SJSA1 (cell line): ENCODE measurements around the gene RFLNA. TPM values are rescaled to one million over a fixed set of nuclear protein-coding genes. Genes with fewer than 3 reads are reported as not detected.
A peak's percentile ranks its signal among the peaks of the same experiment; 100 is the strongest.

Experiments
- DNase-seq, 2 experiments: peaks; one replicate each; pipeline ENCODE4 v3.0.0-alpha.2; 2015 to 2020; ENCODE audit warnings: low spot score in 2 of 2, low read depth in 1 of 2
- H3K27ac ChIP-seq: fragments of 250-450 bp; sonication (Bioruptor Pico); 2 replicates; pipeline ENCODE4 v1.5.1; 2020; ENCODE audit warnings: mild to moderate bottlenecking, moderate library complexity
- H3K27me3 ChIP-seq: fragments of 250-450 bp; sonication (Bioruptor Pico); replicated peaks from 2 replicates; pipeline ENCODE4 v1.5.1; 2020; ENCODE audit warnings: mild to moderate bottlenecking, moderate library complexity
- H3K36me3 ChIP-seq: fragments of 250-450 bp; sonication (Bioruptor Pico); 2 replicates; pipeline ENCODE4 v1.5.1; 2020; ENCODE audit warnings: mild to moderate bottlenecking
- H3K4me1 ChIP-seq: fragments of 250-450 bp; sonication (Bioruptor Pico); replicated peaks from 2 replicates; pipeline ENCODE4 v1.6.1; 2021; ENCODE audit warnings: mild to moderate bottlenecking
- H3K4me3 ChIP-seq: fragments of 250-450 bp; sonication (Bioruptor Pico); 2 replicates; pipeline ENCODE4 v1.5.1; 2020; ENCODE audit warnings: mild to moderate bottlenecking
- H3K9me3 ChIP-seq: fragments of 250-450 bp; sonication (Bioruptor Pico); replicated peaks from 2 replicates; pipeline ENCODE4 v1.5.1; 2020; ENCODE audit warnings: mild to moderate bottlenecking
- total RNA-seq: library from RNA; depleted of rRNA; stranded (reverse); fragments of >200 nt; shearing (Covaris generic); gene quantifications from 2 replicates; pipeline ENCODE4 v1.2.3, GENCODE V29; 2014

RFLNA gene
- total RNA-seq, 1 experiment from 2014 or later: not detected

GRCh38 chr12:124347805-124348658 lies 53.1 kb downstream of the RFLNA start:
- Histone ChIP-seq H3K9me3 (no peaks in the 10 kb centered on the region), H3K36me3 (peaks cover 100% of the 10 kb centered on the region), H3K27me3 (no peaks in the 10 kb centered on the region), H3K27ac (no peak overlapping the region), H3K4me3 (no peak overlapping the region), H3K4me1 (no peaks in the 10 kb centered on the region)
- DNase-seq: peak in 1 of 2 experiments; percentile 30

GRCh38 chr12:124348659-124349380 lies 53.9 kb downstream of the RFLNA start:
- no peaks in the 10 kb centered on the region for H3K9me3 ChIP-seq
- H3K36me3 ChIP-seq: peaks cover 100% of the 10 kb centered on the region
- H3K27me3 ChIP-seq: no peaks in the 10 kb centered on the region
- no peak for DNase-seq
- H3K4me3 ChIP-seq: no peak overlapping the region
- H3K4me1 ChIP-seq: no peaks in the 10 kb centered on the region
- no peak overlapping the region for H3K27ac ChIP-seq

- no peak overlapping the region for H3K4me3 ChIP-seq
- no peaks in the 10 kb centered on the region for H3K4me1 ChIP-seq
- no peak for DNase-seq
- no peaks in the 10 kb centered on the region for H3K27me3 ChIP-seq
- no peak overlapping the region for H3K27ac ChIP-seq
- H3K36me3 ChIP-seq: peaks cover 100% of the 10 kb centered on the region
- no peaks in the 10 kb centered on the region for H3K9me3 ChIP-seq
These were observed 55.6 kb downstream of the RFLNA start for GRCh38 chr12:124350491-124350890.

- Histone ChIP-seq H3K36me3 (peaks cover 100% of the 10 kb centered on the region), H3K4me3 (no peak overlapping the region), H3K27me3 (no peaks in the 10 kb centered on the region), H3K27ac (no peak overlapping the region), H3K9me3 (no peaks in the 10 kb centered on the region), H3K4me1 (no peaks in the 10 kb centered on the region)
- DNase-seq: no peak
These were observed 56.5 kb downstream of the RFLNA start for GRCh38 chr12:124351422-124351821.

- no peaks in the 10 kb centered on the region for H3K27me3 ChIP-seq
- no peaks in the 10 kb centered on the region for H3K4me1 ChIP-seq
- H3K36me3 ChIP-seq: peaks cover 100% of the 10 kb centered on the region
- no peak overlapping the region for H3K4me3 ChIP-seq
- no peak overlapping the region for H3K27ac ChIP-seq
- DNase-seq: no peak
- no peaks in the 10 kb centered on the region for H3K9me3 ChIP-seq
These were observed 57.4 kb downstream of the RFLNA start for GRCh38 chr12:124352257-124352656.

GRCh38 chr12:124352839-124353238 lies 57.9 kb downstream of the RFLNA start:
- H3K27ac ChIP-seq: no peak overlapping the region

GRCh38 chr12:124354400-124354799 lies 59.5 kb downstream of the RFLNA start:
- Histone ChIP-seq H3K9me3 (no peaks in the 10 kb centered on the region), H3K36me3 (peaks cover 98% of the 10 kb centered on the region), H3K27ac (no peak overlapping the region), H3K27me3 (no peaks in the 10 kb centered on the region), H3K4me3 (no peak overlapping the region), H3K4me1 (no peaks in the 10 kb centered on the region)
- DNase-seq: no peak

More at GRCh38 chr12:124352839-124353238, 57.9 kb downstream of the RFLNA start:
- H3K9me3 ChIP-seq: no peaks in the 10 kb centered on the region
- peaks cover 98% of the 10 kb centered on the region for H3K36me3 ChIP-seq
- no peak for DNase-seq
- no peak overlapping the region for H3K4me3 ChIP-seq
- no peaks in the 10 kb centered on the region for H3K27me3 ChIP-seq
- H3K4me1 ChIP-seq: no peaks in the 10 kb centered on the region

GRCh38 chr12:124356221-124356620 lies 61.3 kb downstream of the RFLNA start:
- Histone ChIP-seq H3K4me1 (no peaks in the 10 kb centered on the region), H3K27ac (no peak overlapping the region), H3K9me3 (no peaks in the 10 kb centered on the region), H3K36me3 (peaks cover 95% of the 10 kb centered on the region), H3K4me3 (no peak overlapping the region), H3K27me3 (no peaks in the 10 kb centered on the region)
- no peak for DNase-seq

- Histone ChIP-seq H3K27ac (no peak overlapping the region), H3K9me3 (no peaks in the 10 kb centered on the region), H3K4me3 (no peak overlapping the region), H3K27me3 (no peaks in the 10 kb centered on the region), H3K36me3 (peaks cover 92% of the 10 kb centered on the region), H3K4me1 (no peaks in the 10 kb centered on the region)
- DNase-seq: no peak
These were observed 62.7 kb downstream of the RFLNA start for GRCh38 chr12:124357616-124358015.

GRCh38 chr12:124358572-124358971 lies 63.7 kb downstream of the RFLNA start:
- H3K36me3 ChIP-seq: peaks cover 89% of the 10 kb centered on the region
- no peaks in the 10 kb centered on the region for H3K4me1 ChIP-seq
- no peak overlapping the region for H3K27ac ChIP-seq
- no peaks in the 10 kb centered on the region for H3K9me3 ChIP-seq
- H3K27me3 ChIP-seq: no peaks in the 10 kb centered on the region
- H3K4me3 ChIP-seq: no peak overlapping the region
- no peak for DNase-seq

- Histone ChIP-seq H3K9me3 (no peaks in the 10 kb centered on the region), H3K27me3 (no peaks in the 10 kb centered on the region), H3K36me3 (peaks cover 89% of the 10 kb centered on the region), H3K4me1 (no peaks in the 10 kb centered on the region), H3K27ac (no peak overlapping the region), H3K4me3 (no peak overlapping the region)
- DNase-seq: no peak
These were observed 65.0 kb downstream of the RFLNA start for GRCh38 chr12:124359671-124360581.

- Histone ChIP-seq H3K36me3 (peaks cover 89% of the 10 kb centered on the region), H3K4me1 (no peaks in the 10 kb centered on the region)
These were observed 66.4 kb downstream of the RFLNA start for GRCh38 chr12:124361074-124361970.

GRCh38 chr12:124361996-124362395 lies 67.1 kb downstream of the RFLNA start:
- H3K4me3 ChIP-seq: no peak overlapping the region
- H3K9me3 ChIP-seq: no peaks in the 10 kb centered on the region
- no peak overlapping the region for H3K27ac ChIP-seq
- DNase-seq: no peak
- no peaks in the 10 kb centered on the region for H3K4me1 ChIP-seq
- H3K36me3 ChIP-seq: peaks cover 89% of the 10 kb centered on the region
- no peaks in the 10 kb centered on the region for H3K27me3 ChIP-seq

More at GRCh38 chr12:124361074-124361970, 66.4 kb downstream of the RFLNA start:
- no peaks in the 10 kb centered on the region for H3K9me3 ChIP-seq
- no peak overlapping the region for H3K4me3 ChIP-seq
- no peak overlapping the region for H3K27ac ChIP-seq
- DNase-seq: no peak
- no peaks in the 10 kb centered on the region for H3K27me3 ChIP-seq
